H1 (cell line): ENCODE results near the gene DUSP18. TPM values are rescaled to one million over a fixed set of nuclear protein-coding genes. Genes with fewer than 3 reads are reported as not detected.

Source experiments
- CTCF ChIA-PET: fragments of 300-600 bp; sonication (Branson Sonifier 250); formaldehyde crosslinking; loops from one replicate; lab custom pipeline; 2021; ENCODE audit not compliant: partially characterized antibody; lab: Charles Lee
- POLR2A ChIA-PET: fragments of 300-600 bp; sonication (Branson Sonifier 250); formaldehyde crosslinking; loops from one replicate; lab custom pipeline; 2021; ENCODE audit warnings: inconsistent platforms; ENCODE audit not compliant: partially characterized antibody; lab: Charles Lee
- DNase-seq, 2 experiments: peaks; one replicate each; pipeline versions ENCODE4 v3.0.0 to v3.0.0-alpha.2; 2010 to 2022; ENCODE audit warnings: low spot score in 2 of 2, low read depth in 1 of 2, mixed read lengths in 1 of 2
- FAIRE-seq: peaks from 2 replicates; lab custom pipeline; 2011; peaks lifted over from hg19 to GRCh38; lab: Jason Lieb, UNC
- H2AFZ ChIP-seq: 2 replicates; pipeline ENCODE4 v1.8.1; 2012; ENCODE audit warnings: low read length, inconsistent platforms
- H2AK5ac ChIP-seq: 2 replicates; pipeline ENCODE4 v1.6.1; 2013; ENCODE audit warnings: low read depth, low read length
- H2BK120ac ChIP-seq: replicated peaks from 2 replicates; pipeline ENCODE3; 2013; ENCODE audit warnings: low read depth, low read length, inconsistent platforms
- H2BK12ac ChIP-seq: 2 replicates; pipeline ENCODE4 v1.6.1; 2013; ENCODE audit warnings: low read depth, low read length
- H2BK15ac ChIP-seq: 2 replicates; pipeline ENCODE4 v1.6.1; 2013; ENCODE audit warnings: low read length
- H2BK20ac ChIP-seq: 2 replicates; pipeline ENCODE4 v1.6.1; 2013; ENCODE audit warnings: low read length
- H2BK5ac ChIP-seq: 2 replicates; pipeline ENCODE4 v1.6.1; 2013; ENCODE audit warnings: low read depth, low read length
- H3K14ac ChIP-seq: 2 replicates; pipeline ENCODE4 v1.6.1; 2013; ENCODE audit warnings: inconsistent platforms; ENCODE audit not compliant: insufficient read length
- H3K18ac ChIP-seq: 2 replicates; pipeline ENCODE4 v1.6.1; 2013; ENCODE audit warnings: low read length; ENCODE audit errors: extremely low read depth
- H3K23ac ChIP-seq: 2 replicates; pipeline ENCODE4 v1.6.1; 2013; ENCODE audit warnings: inconsistent platforms; ENCODE audit not compliant: insufficient read length
- H3K23me2 ChIP-seq: 2 replicates; pipeline ENCODE4 v1.6.1; 2013; ENCODE audit warnings: low read depth, low read length
- H3K27ac ChIP-seq: 2 replicates; pipeline ENCODE4 v1.6.1; 2011; ENCODE audit warnings: low read depth, low read length, inconsistent platforms
- H3K27me3 ChIP-seq, 4 experiments: replicated peaks in 1 of 4; 1 replicate in 1 of 4; 2 replicates in 3 of 4; pipeline versions ENCODE4 v1.6.1 to v1.8.1; 2011 to 2013; ENCODE audit warnings: low read length in 3 of 4, mild to moderate bottlenecking in 3 of 4, inconsistent platforms in 2 of 4, mixed read lengths in 2 of 4, moderate library complexity in 1 of 4; ENCODE audit not compliant: control insufficient read depth in 3 of 4, insufficient read depth in 3 of 4; ENCODE audit errors: extremely low read depth in 1 of 4
- H3K36me3 ChIP-seq, 4 experiments: 2 replicates each; pipeline versions ENCODE4 v1.6.1 to v1.8.1; 2011 to 2013; ENCODE audit warnings: mild to moderate bottlenecking in 4 of 4, low read length in 3 of 4, moderate library complexity in 2 of 4, control low read depth in 1 of 4, inconsistent platforms in 1 of 4; ENCODE audit not compliant: insufficient read depth in 4 of 4, control insufficient read depth in 2 of 4
- H3K4ac ChIP-seq: replicated peaks from 2 replicates; pipeline ENCODE3; 2013; ENCODE audit warnings: low read length, low read depth, mixed read lengths, inconsistent platforms; ENCODE audit not compliant: insufficient read length
- H3K4me1 ChIP-seq, 4 experiments: replicated peaks in 1 of 4; 1 replicate in 1 of 4; 2 replicates in 3 of 4; pipeline versions ENCODE4 v1.6.1 to v1.8.1; 2011 to 2013; ENCODE audit warnings: low read length in 3 of 4, inconsistent platforms in 2 of 4, mixed read lengths in 1 of 4; ENCODE audit not compliant: insufficient read depth in 4 of 4, control insufficient read depth in 3 of 4
- H3K4me2 ChIP-seq, 2 experiments: 2 replicates each; pipeline versions ENCODE4 v1.6.1 to v1.8.1; 2011 to 2013; ENCODE audit warnings: low read depth in 2 of 2, low read length in 2 of 2, control low read depth in 1 of 2, inconsistent platforms in 1 of 2, mild to moderate bottlenecking in 1 of 2; ENCODE audit not compliant: insufficient read depth in 1 of 2
- H3K4me3 ChIP-seq, 4 experiments: fragments of 200-600, 300-600 bp in 1 of 4; sonication (generic), shearing (Covaris generic), sonication (Bioruptor Twin) in 1 of 4; 2 replicates each; pipeline versions ENCODE4 v1.5.1 to v1.8.1; 2011 to 2016; ENCODE audit warnings: low read length in 4 of 4, low read depth in 3 of 4, control low read depth in 2 of 4, inconsistent platforms in 2 of 4, mild to moderate bottlenecking in 2 of 4, mixed read lengths in 1 of 4, moderate library complexity in 1 of 4; ENCODE audit not compliant: insufficient read depth in 2 of 4; ENCODE audit errors: extremely low read depth in 1 of 4
- H3K56ac ChIP-seq: replicated peaks from 2 replicates; pipeline ENCODE3; 2013; ENCODE audit warnings: low read depth, mild to moderate bottlenecking, mixed read lengths, low read length, inconsistent platforms; ENCODE audit not compliant: insufficient read length
- H3K79me1 ChIP-seq: 2 replicates; pipeline ENCODE4 v1.6.1; 2013; ENCODE audit warnings: low read depth, low read length, control low read depth
- H3K79me2 ChIP-seq, 2 experiments: 2 replicates each; pipeline versions ENCODE4 v1.6.1 to v1.8.1; 2012 to 2013; ENCODE audit warnings: low read length in 2 of 2, mild to moderate bottlenecking in 2 of 2, inconsistent platforms in 1 of 2; ENCODE audit not compliant: insufficient read depth in 2 of 2, control insufficient read depth in 1 of 2
- H3K9ac ChIP-seq, 4 experiments: replicated peaks in 1 of 4; 1 replicate in 1 of 4; 2 replicates in 3 of 4; pipeline versions ENCODE4 v1.6.1 to v1.8.1; 2011 to 2013; ENCODE audit warnings: low read depth in 3 of 4, low read length in 3 of 4, control low read depth in 2 of 4, mild to moderate bottlenecking in 2 of 4, moderate library complexity in 2 of 4, inconsistent platforms in 1 of 4; ENCODE audit errors: extremely low read depth in 1 of 4
- H3K9me3 ChIP-seq, 2 experiments: 2 replicates each; pipeline versions ENCODE4 v1.6.1 to v1.8.1; 2012 to 2013; ENCODE audit warnings: mild to moderate bottlenecking in 2 of 2, moderate library complexity in 2 of 2, control low read depth in 1 of 2, inconsistent platforms in 1 of 2, low read depth in 1 of 2, low read length in 1 of 2, mixed read lengths in 1 of 2; ENCODE audit not compliant: insufficient read depth in 2 of 2
- H4K20me1 ChIP-seq, 2 experiments: replicated peaks in 1 of 2; 2 replicates each; pipeline versions ENCODE3 to v1.8.1; 2011 to 2013; ENCODE audit warnings: inconsistent platforms in 2 of 2, low read length in 2 of 2, mild to moderate bottlenecking in 1 of 2; ENCODE audit not compliant: insufficient read depth in 2 of 2, control insufficient read depth in 1 of 2
- H4K5ac ChIP-seq: 2 replicates; pipeline ENCODE4 v1.6.1; 2013; ENCODE audit warnings: low read length, low read depth, mixed read lengths, inconsistent platforms; ENCODE audit not compliant: insufficient read length
- H4K8ac ChIP-seq: 2 replicates; pipeline ENCODE4 v1.8.0; 2013; ENCODE audit warnings: mild to moderate bottlenecking, moderate library complexity, low read length, inconsistent platforms; ENCODE audit not compliant: insufficient read depth; ENCODE audit errors: extremely low read depth
- H4K91ac ChIP-seq: replicated peaks from 2 replicates; pipeline ENCODE3; 2013; ENCODE audit warnings: low read length, mixed read lengths, inconsistent platforms; ENCODE audit not compliant: insufficient read length
- ATF2 ChIP-seq: IDR thresholded peaks from 2 replicates; pipeline ENCODE4 v1.6.1; 2012; ENCODE audit warnings: low read length, inconsistent platforms
- SP1 ChIP-seq: IDR thresholded peaks from 2 replicates; pipeline ENCODE4 v1.6.1; 2011; ENCODE audit warnings: low read depth, low read length
- SRF ChIP-seq: IDR thresholded peaks from 2 replicates; pipeline ENCODE4 v1.6.1; 2011; ENCODE audit warnings: mild to moderate bottlenecking, low read depth, low read length, moderate library complexity
- WGBS, 2 experiments: shearing (Covaris generic) in 1 of 2; methylation state at CpG; one replicate each; pipeline versions ENCODE4 v1.1.6 to v1.1.7; 2013 to 2015; ENCODE audit warnings: low lambda C conversion rate in 2 of 2, mixed read lengths in 2 of 2, inconsistent platforms in 1 of 2, low coverage in 1 of 2, missing lambda C conversion rate in 1 of 2; ENCODE audit not compliant: insufficient replicate concordance in 2 of 2, insufficient coverage in 1 of 2, insufficient read length in 1 of 2; ENCODE audit errors: extremely low coverage in 1 of 2, missing lambda C conversion rate in 1 of 2; 5-methylcytosine and 5-hydroxymethylcytosine counted together
- polyA plus RNA-seq, 7 experiments: library from polyadenylated mRNA; depleted of rRNA in 3 of 7; stranded (reverse) in 5 of 7; unstranded in 2 of 7; fragments of >200 nt in 5 of 7; fragments of 200-250 nt in 2 of 7; gene quantifications; 1 replicate in 5 of 7; 2 replicates in 1 of 7; 4 replicates in 1 of 7; pipeline versions ENCODE4 v1.2.1 to v1.2.3, GENCODE V29; 2011 to 2013; ENCODE audit warnings: missing spikeins in 2 of 7, mixed read lengths in 2 of 7
- total RNA-seq: library from RNA; stranded (reverse); fragmentation: NEBNext Ultra II Directional; extraction: Animal tissue kit (Norgen Biotek cat#: 25700); gene quantifications from 2 replicates; pipeline ENCODE4 v1.2.1, GENCODE V29; 2021

The DUSP18 gene
- total and polyA plus RNA-seq, 2 of the 8 experiments (the other 6 are each of a cell fraction or from before 2014, with no cell fraction given), result 2.6 to 7.3 TPM

- Histone ChIP-seq H2BK5ac (no peak overlapping the region), H2AFZ (no peak overlapping the region), H3K4me1 (no peaks in the 10 kb centered on the region), H3K9ac (no peak overlapping the region), H3K79me1 (0 out of 2 replicates have a peak, but pooled peaks cover 2% of the 10 kb centered on the region), H2BK20ac (no peak overlapping the region), H2AK5ac (no peak overlapping the region), H4K20me1 (peaks cover 0 to 4% of the 10 kb centered on the region in 2 experiments), H3K27me3 (no peaks in the 10 kb centered on the region), H2BK15ac (no peak overlapping the region), H3K79me2 (no peaks in the 10 kb centered on the region), H3K4ac (no peak overlapping the region), H3K9me3 (no peaks in the 10 kb centered on the region), H3K23ac (no peak overlapping the region), H3K4me2 (no peak overlapping the region), H4K8ac (peak overlapping the region; percentile 84; the same call in 1 of the 2 replicates), H3K18ac (no peak overlapping the region), H3K56ac (no peak overlapping the region), H3K27ac (no peak overlapping the region), H3K14ac (no peak overlapping the region), H2BK120ac (no peak overlapping the region), H3K23me2 (no peaks in the 10 kb centered on the region), H4K5ac (no peak overlapping the region), H3K36me3 (no peaks in the 10 kb centered on the region), H2BK12ac (no peak overlapping the region), H3K4me3 (no peak overlapping the region), H4K91ac (peak overlapping the region; percentile 35)
- FAIRE-seq (no peak), DNase-seq (no peak)
- WGBS, 2 experiments, result 90% methylated on average over 15 of the region's 16 CpGs; no CpG with 5 or more reads in 1 of the 2 experiments
- ChIA-PET CTCF (interaction anchor here (0.7 to 10.5 kb wide), 5 partner anchors 9 to 289 kb away, joined by 3 to 74 read pairs (median 10); partner anchors contain the start of gene SLC35E4), POLR2A (interaction anchor here (0.9 to 1.7 kb wide), 2 partner anchors 8 to 48 kb away, joined by 3 to 4 read pairs; no protein-coding TSS in a partner anchor)
- TF ChIP-seq ATF2 (no peak), SRF (no peak), SP1 (no peak)
Measured at GRCh38 chr22:30643055-30643875, 24.4 kb downstream of the DUSP18 start.
